K562 (cell line): ENCODE measurements around the gene SERTAD1. TPM values are rescaled to one million over a fixed set of nuclear protein-coding genes. Genes with fewer than 3 reads are reported as not detected.

ENCODE experiments used
- ETS2 ChIP-seq: IDR thresholded peaks from 2 replicates; pipeline ENCODE4 v1.6.1; 2016; ENCODE audit warnings: borderline replicate concordance, missing genetic modification characterization, mild to moderate bottlenecking, moderate library complexity, missing compliant biosample characterization; ENCODE audit not compliant: poor library complexity, severe bottlenecking
- FOXK2 ChIP-seq, 2 experiments: fragments of 450-650 bp; IDR thresholded peaks in 1 of 2; conservative IDR thresholded peaks in 1 of 2; 2 replicates each; pipeline ENCODE4 v1.6.1; 2016; ENCODE audit warnings: low read depth in 2 of 2, mild to moderate bottlenecking in 1 of 2
- NBN ChIP-seq: fragments of 450-650 bp; IDR thresholded peaks from 2 replicates; pipeline ENCODE4 v1.6.1; 2016; ENCODE audit warnings: low read depth, mild to moderate bottlenecking
- TBP ChIP-seq: optimal IDR thresholded peaks from 2 replicates; pipeline ENCODE3; 2011; ENCODE audit warnings: low read depth, low read length, improper control_type of control experiment
- ZBTB7A ChIP-seq: IDR thresholded peaks from 2 replicates; pipeline ENCODE4 v1.6.1; 2011; ENCODE audit warnings: low read depth, mild to moderate bottlenecking, low read length, moderate library complexity, borderline replicate concordance; ENCODE audit not compliant: control insufficient read depth
- ZNF263 ChIP-seq: sonication (generic); formaldehyde crosslinking; IDR thresholded peaks from 2 replicates; pipeline ENCODE4 v1.8.0; 2022; ENCODE audit warnings: mild to moderate bottlenecking, missing genetic modification reagents, borderline replicate concordance
- ZNF583 ChIP-seq: fragments of 250-450 bp; sonication (Bioruptor Pico); IDR thresholded peaks from 2 replicates; pipeline ENCODE4 v1.4.0; 2020
- ZNF589 ChIP-seq: fragments of 200-800 bp; sonication (Bioruptor generic); IDR thresholded peaks from 2 replicates; pipeline ENCODE4 v1.6.1; 2016; ENCODE audit warnings: low read depth, missing genetic modification characterization, missing compliant biosample characterization
- ZNF764 ChIP-seq: fragments of 250-450 bp; sonication (Bioruptor Pico); IDR thresholded peaks from 2 replicates; pipeline ENCODE4 v1.4.0; 2020; ENCODE audit warnings: low read depth, mild to moderate bottlenecking, moderate library complexity
- polyA plus RNA-seq, 8 experiments: library from polyadenylated mRNA; depleted of rRNA in 4 of 8; stranded (reverse) in 5 of 8; unstranded in 3 of 8; fragments of >200 nt; fragmentation: Nextera tagmentation in 2 of 8; fragmentation: Illumina TruSeq in 1 of 8; extraction: Ambion mirVana in 2 of 8; extraction: Trizol in 1 of 8; gene quantifications; 2 replicates each; pipeline versions ENCODE4 v1.2.1 to v1.2.3, GENCODE V29; 2011 to 2014; ENCODE audit warnings: inconsistent platforms in 1 of 8, missing spikeins in 1 of 8
- total RNA-seq, 7 experiments: library from RNA; depleted of rRNA in 6 of 7; stranded (reverse); fragments of >200 nt in 6 of 7; fragmentation: Illumina TruSeq in 2 of 7; extraction: Trizol in 2 of 7; gene quantifications; 2 replicates each; pipeline versions ENCODE4 v1.2.1 to v1.2.3, GENCODE V29; 2011 to 2021; ENCODE audit warnings: low replicate concordance in 1 of 7
- TF ChIP-seq, protein P1 (sequence below), 2 experiments: fragments of 450-650 bp; formaldehyde crosslinking in 1 of 2; IDR thresholded peaks; 2 replicates each; pipeline versions ENCODE4 v1.4.0 to v1.6.1; 2014 to 2020; ENCODE audit warnings: mild to moderate bottlenecking in 2 of 2, borderline replicate concordance in 1 of 2, low read depth in 1 of 2
- TF ChIP-seq, protein P2 (sequence below), 2 experiments: fragments of 450-650 bp in 1 of 2; sonication (generic) in 1 of 2; formaldehyde crosslinking in 1 of 2; IDR thresholded peaks in 1 of 2; conservative IDR thresholded peaks in 1 of 2; 2 replicates each; pipeline versions ENCODE4 v1.6.1 to v1.8.1; 2016 to 2023; ENCODE audit warnings: mild to moderate bottlenecking in 2 of 2, moderate library complexity in 2 of 2, inconsistent platforms in 1 of 2, missing genetic modification reagents in 1 of 2
- TF ChIP-seq, protein P3 (sequence below): fragments of 200-800 bp; sonication (Bioruptor generic); IDR thresholded peaks from 2 replicates; pipeline ENCODE4 v1.6.1; 2017; ENCODE audit warnings: missing genetic modification characterization, missing compliant biosample characterization

SERTAD1 gene
- total and polyA plus RNA-seq, 9 of the 15 experiments (the other 6 are each of a cell fraction or from before 2014, with no cell fraction given) = 0.15 to 8.7 (median 4.9) TPM

DNA sequence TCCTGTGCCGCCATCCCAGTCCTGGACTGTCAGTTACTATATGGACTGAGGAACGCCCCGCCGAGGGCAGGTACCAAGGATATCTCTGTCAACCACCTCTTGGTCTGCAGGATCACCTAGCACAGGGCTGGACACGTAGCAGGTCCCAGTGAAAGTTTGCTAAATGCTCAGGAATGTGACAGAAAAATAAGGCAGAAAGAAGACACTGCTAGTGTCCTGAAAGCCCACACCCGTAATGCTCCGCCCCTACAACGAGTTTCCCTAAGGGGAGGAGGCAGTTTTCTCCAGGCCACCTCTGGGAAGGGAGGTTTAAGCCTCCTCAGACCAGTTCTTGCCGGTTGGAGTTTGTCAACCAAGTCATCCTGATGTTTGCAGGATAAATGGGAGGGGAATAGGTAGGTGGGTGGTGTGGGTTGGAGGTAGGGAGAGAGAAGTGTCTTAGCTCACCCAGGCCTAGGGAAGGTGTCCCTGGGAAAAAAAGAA, 20.0 kb upstream of the SERTAD1 start (continued):
- TF ChIP-seq NBN (0 out of 2 replicates have a peak, but pooled peaks have one; percentile 15), TBP (peak; percentile 43), ZNF583 (peak; percentile 19; the same call in 1 of the 2 replicates), ZNF589 (CRISPR knock-in tag) (0 out of 2 replicates have a peak, but pooled peaks have one; percentile 12), FOXK2 (conservative IDR thresholded peaks at IDR 0.05 in 1 of 2, IDR thresholded peaks at IDR 0.05 in 1 of 2; ENCODE audit: low read depth in 2 of 2) (peak; percentile 17 to 48; a peak in 2 of 4 replicates), ZNF764 (CRISPR knock-in tag) (no peak), ZNF263 (CRISPR knock-in tag) (0 out of 2 replicates have a peak, but pooled peaks have one; percentile 3), ETS2 (no peak), ZBTB7A (peak; percentile 19; the same call in 1 of the 2 replicates)
- TF ChIP-seq, protein P1, sequence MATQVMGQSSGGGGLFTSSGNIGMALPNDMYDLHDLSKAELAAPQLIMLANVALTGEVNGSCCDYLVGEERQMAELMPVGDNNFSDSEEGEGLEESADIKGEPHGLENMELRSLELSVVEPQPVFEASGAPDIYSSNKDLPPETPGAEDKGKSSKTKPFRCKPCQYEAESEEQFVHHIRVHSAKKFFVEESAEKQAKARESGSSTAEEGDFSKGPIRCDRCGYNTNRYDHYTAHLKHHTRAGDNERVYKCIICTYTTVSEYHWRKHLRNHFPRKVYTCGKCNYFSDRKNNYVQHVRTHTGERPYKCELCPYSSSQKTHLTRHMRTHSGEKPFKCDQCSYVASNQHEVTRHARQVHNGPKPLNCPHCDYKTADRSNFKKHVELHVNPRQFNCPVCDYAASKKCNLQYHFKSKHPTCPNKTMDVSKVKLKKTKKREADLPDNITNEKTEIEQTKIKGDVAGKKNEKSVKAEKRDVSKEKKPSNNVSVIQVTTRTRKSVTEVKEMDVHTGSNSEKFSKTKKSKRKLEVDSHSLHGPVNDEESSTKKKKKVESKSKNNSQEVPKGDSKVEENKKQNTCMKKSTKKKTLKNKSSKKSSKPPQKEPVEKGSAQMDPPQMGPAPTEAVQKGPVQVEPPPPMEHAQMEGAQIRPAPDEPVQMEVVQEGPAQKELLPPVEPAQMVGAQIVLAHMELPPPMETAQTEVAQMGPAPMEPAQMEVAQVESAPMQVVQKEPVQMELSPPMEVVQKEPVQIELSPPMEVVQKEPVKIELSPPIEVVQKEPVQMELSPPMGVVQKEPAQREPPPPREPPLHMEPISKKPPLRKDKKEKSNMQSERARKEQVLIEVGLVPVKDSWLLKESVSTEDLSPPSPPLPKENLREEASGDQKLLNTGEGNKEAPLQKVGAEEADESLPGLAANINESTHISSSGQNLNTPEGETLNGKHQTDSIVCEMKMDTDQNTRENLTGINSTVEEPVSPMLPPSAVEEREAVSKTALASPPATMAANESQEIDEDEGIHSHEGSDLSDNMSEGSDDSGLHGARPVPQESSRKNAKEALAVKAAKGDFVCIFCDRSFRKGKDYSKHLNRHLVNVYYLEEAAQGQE (IDR thresholded peaks at IDR 0.05; ENCODE audit: borderline replicate concordance) = peak; percentile 100
- TF ChIP-seq, protein P1 (CRISPR knock-in tag; IDR thresholded peaks at IDR 0.05; ENCODE audit: low read depth) = no peak
- TF ChIP-seq, protein P2, sequence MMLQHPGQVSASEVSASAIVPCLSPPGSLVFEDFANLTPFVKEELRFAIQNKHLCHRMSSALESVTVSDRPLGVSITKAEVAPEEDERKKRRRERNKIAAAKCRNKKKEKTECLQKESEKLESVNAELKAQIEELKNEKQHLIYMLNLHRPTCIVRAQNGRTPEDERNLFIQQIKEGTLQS (IDR thresholded peaks at IDR 0.05) = peak; percentile 13; the same call in 1 of the 2 replicates
- TF ChIP-seq, protein P2 (CRISPR knock-in tag; conservative IDR thresholded peaks at IDR 0.05) = no peak
- TF ChIP-seq, protein P3, sequence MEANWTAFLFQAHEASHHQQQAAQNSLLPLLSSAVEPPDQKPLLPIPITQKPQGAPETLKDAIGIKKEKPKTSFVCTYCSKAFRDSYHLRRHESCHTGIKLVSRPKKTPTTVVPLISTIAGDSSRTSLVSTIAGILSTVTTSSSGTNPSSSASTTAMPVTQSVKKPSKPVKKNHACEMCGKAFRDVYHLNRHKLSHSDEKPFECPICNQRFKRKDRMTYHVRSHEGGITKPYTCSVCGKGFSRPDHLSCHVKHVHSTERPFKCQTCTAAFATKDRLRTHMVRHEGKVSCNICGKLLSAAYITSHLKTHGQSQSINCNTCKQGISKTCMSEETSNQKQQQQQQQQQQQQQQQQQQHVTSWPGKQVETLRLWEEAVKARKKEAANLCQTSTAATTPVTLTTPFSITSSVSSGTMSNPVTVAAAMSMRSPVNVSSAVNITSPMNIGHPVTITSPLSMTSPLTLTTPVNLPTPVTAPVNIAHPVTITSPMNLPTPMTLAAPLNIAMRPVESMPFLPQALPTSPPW = peak; percentile 68
